Cerebellar cortex (tissue), 1 donor: ENCODE results near the gene DCDC2B.
"Not testable (repeated sequence)": the region's sequence is repeated elsewhere in the genome, so short reads cannot be mapped to it uniquely, and the experiment has no call there.

Source experiments
- DNase-seq: peaks from one replicate; pipeline ENCODE4 v3.0.0-alpha.2; 2015; ENCODE audit warnings: low spot score

Gene DCDC2B

DNA sequence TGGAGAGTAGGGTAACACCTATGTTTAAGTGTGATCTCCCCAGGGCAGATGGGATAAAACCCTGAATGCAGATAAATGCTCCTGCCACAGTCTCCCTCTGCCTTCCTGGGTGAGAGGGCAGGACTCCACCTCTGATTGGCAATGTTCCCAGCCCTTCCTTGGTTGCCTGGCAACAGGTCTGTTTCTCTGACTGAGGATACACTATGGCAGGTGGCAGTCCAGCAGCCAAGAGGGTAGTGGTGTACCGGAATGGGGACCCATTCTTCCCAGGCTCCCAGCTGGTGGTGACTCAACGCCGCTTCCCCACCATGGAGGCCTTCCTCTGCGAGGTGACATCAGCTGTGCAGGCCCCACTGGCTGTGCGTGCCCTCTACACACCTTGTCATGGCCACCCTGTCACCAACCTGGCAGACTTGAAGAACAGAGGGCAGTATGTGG lies at the start of gene DCDC2B:
Gene DCDC2B, plus strand, starts transcription at position 199 of the 438 bp plus-strand sequence. Its CDS starts 5 bp downstream, at position 204.
- peak; percentile 54 for DNase-seq

- DNase-seq, result no peak
Measured at GRCh38 chr1:32159189-32159588, 49.7 kb upstream of the DCDC2B start.

- no peak for DNase-seq
Measured at GRCh38 chr1:32163405-32163804, 45.5 kb upstream of the DCDC2B start.

DNA sequence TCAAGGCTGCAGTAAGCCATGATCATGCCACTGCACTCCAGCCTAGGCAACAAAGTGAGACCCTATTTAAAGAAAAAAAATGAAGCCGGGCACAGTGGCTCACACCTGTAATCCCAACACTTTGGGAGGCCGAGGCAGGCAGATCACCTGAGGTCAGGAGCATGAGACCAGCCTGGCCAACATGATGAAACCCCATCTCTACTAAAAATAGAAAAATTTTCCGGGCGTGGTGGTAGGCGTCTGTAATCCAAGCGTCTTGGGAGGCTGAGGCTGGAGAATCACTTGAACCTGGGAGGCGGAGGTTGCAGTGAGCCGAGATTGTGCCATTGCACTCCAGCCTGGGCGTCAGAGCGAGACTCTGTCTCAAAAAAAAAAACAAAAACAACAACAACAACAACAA lies 43.3 kb upstream of the DCDC2B start:
- not testable (repeated sequence) for DNase-seq

- DNase-seq, result no peak
Measured at GRCh38 chr1:32170991-32171390, 37.9 kb upstream of the DCDC2B start.

- no peak for DNase-seq
Measured at GRCh38 chr1:32172621-32173245, 36.2 kb upstream of the DCDC2B start.

DNA sequence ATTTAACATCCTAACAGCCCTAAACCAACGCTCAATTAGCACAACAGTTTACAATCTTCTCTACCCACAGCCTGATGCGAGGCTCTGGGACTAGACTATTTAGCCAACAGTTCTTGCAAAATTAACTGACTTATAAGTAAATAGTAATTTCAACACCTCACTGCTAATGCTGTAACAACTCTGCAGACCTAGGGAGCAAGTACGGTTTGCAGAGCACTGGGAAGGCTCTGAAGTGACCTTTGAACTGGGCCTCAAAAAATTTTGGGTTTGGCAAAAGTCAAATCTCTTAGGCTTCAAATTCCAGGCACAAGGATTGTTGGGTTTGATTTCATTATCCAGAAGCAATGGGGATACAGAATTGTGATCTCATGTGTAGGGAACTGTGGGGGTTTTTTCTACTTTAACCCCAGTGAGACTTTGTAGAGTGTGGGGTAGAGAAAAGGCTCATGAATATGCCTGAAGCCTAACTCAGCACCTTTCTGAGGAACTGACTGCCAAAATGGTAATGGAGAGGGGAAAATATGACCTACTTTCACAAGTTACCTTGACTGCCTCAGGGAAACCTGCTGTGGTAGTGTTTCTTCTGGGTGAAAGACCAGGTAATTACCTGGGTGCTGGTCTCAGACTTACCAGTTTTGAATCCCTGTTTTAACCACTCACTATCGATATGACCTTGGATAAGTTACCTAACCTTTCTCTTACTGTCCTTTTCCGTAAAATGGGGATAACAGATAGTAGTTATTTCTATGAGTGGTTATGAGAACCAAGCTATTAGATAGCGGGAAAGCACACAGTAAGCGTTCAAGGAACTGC lies 30.3 kb upstream of the DCDC2B start:
- no peak for DNase-seq

- DNase-seq, result no peak
Measured at GRCh38 chr1:32179193-32179442, 29.8 kb upstream of the DCDC2B start.

DNA sequence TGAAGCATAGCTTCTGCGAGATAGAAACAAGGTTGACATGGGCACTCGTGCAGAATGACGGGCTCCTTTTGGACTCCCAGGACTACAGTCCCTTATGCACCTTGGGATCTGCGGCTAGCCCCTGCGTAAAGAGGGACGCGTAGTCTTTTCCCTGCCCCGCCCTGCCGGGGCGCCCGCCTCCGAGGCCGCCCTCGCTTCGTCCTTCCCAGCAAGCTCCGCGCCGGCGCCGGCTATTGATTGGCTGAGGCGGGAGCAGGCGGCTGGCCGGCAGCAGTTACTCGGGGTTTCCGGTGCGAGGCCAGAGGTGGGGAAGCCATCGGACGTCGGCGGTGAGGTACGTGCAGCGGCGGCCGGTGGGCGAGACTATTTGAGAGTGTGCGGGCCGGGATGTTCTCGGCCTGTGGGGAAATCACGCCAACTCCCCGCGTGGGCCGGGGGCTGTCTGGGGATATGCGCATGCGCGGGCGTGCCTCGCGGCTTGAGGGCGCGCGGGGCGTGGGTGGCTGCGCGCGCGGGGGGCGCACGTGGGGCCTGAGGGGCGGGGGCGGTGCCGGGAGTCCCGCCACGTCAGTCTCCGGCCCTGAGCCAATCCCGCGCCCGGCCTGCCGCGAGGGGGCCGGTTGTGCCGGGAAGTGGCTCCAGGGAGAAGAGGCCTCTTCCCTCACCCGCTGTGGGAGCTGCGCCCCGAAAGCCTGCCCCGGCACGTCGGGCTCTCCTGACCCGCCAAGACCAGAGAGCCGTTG lies 29.3 kb upstream of the DCDC2B start, which contains the start of gene TXLNA:
Gene TXLNA, plus strand, starts transcription at position 233 of the 743 bp plus-strand sequence. CDS start 671 bp downstream, outside the sequence.
- DNase-seq, result peak; percentile 91

GRCh38 chr1:32180186-32181060 lies 28.5 kb upstream of the DCDC2B start:
- peak; percentile 30 for DNase-seq

DNA sequence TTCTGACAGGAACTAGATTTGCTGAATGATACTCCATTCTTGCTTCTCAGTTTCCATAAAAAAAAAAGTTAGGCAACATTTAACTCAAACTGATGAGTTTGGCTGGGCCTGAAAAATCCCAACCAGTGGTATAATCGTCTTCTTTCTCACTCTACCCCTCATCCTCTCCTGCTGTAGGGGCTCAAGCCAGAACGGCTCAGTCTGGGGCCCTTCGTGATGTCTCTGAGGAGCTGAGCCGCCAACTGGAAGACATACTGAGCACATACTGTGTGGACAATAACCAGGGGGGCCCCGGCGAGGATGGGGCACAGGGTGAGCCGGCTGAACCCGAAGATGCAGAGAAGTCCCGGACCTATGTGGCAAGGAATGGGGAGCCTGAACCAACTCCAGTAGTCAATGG lies 27.8 kb upstream of the DCDC2B start:
- no peak for DNase-seq

- no peak for DNase-seq
Measured at GRCh38 chr1:32181563-32181962, 27.3 kb upstream of the DCDC2B start.

- DNase-seq, result no peak
Measured at GRCh38 chr1:32182060-32182459, 26.8 kb upstream of the DCDC2B start.

- DNase-seq, result no peak
Measured at GRCh38 chr1:32184650-32185049, 24.2 kb upstream of the DCDC2B start.

- no peak for DNase-seq
Measured at GRCh38 chr1:32186077-32186476, 22.8 kb upstream of the DCDC2B start.

- no peak for DNase-seq
Measured at GRCh38 chr1:32186491-32186890, 22.4 kb upstream of the DCDC2B start.

DNA sequence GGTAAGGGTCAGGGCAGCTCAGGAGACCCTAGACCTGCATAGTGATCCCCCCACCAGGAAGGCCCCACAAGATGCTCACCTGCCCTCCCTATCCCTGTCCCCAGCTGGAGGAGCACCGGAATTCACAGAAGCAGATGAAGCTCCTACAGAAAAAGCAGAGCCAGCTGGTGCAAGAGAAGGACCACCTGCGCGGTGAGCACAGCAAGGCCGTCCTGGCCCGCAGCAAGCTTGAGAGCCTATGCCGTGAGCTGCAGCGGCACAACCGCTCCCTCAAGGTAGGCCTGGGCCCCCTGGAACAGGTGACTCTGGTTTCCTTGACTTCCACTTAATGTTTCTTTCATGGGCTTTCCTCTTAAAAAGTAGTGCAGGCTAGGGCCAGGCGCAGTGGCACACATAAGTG lies 21.0 kb upstream of the DCDC2B start:
- no peak for DNase-seq

GRCh38 chr1:32192220-32192948 lies 16.5 kb upstream of the DCDC2B start:
- no peak for DNase-seq

GRCh38 chr1:32194984-32195383 lies 13.9 kb upstream of the DCDC2B start:
- DNase-seq, result no peak

GRCh38 chr1:32195531-32195930 lies 13.4 kb upstream of the DCDC2B start:
- no peak for DNase-seq
